ENCODE measurements around the gene GCM1. TPM values are rescaled to one million over a fixed set of nuclear protein-coding genes. Genes with fewer than 3 reads are reported as not detected.

GCM1 gene
- total RNA-seq, 1 experiment from 2014 or later: not detected

DNA sequence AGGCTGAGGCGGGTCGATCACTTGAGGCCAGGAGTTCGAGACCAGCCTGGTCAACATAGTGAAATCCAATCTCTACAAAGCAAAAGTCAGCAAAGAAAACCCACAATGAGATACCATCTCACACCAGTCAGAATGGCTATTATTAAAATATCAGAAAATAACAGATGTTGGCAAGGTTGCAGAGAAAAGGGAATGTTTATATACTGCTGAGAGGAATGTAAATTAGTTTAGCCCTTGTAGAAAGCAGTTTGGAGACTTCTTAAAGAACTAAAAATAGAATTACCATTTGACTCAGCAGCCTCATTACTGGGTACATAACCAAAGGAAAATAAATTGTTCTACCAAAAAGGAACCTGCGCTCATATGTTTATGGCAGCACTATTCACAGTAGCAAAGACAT is 16.7 kb upstream of the GCM1 start:
- intact Hi-C loops (cut with micrococcal nuclease; ENCODE audit: unreplicated experiment) (no loop called here), in situ Hi-C loops (cut with HindIII; ENCODE audit: low pct_unique_long_range_greater_than_20kb, low sequenced_read_pairs) (no loop called here)
- Histone ChIP-seq H3K36me3 (ENCODE audit: control insufficient read depth, insufficient read depth, low read length) (no peaks in the 10 kb centered on the region), H3K4me1 (ENCODE audit: control insufficient read depth, insufficient read depth, low read length) (no peaks in the 10 kb centered on the region), H3K27ac (ENCODE audit: low read length) (no peak overlapping the region), H3K27me3 (ENCODE audit: control insufficient read depth, insufficient read depth, low read length) (no peaks in the 10 kb centered on the region), H3K4me3 (ENCODE audit: low read depth in 2 of 2, low read length in 2 of 2) (no peak overlapping the region), H3K9me3 (ENCODE audit: control insufficient read depth, insufficient read depth, low read depth, low read length) (no peaks in the 10 kb centered on the region)
- TF ChIP-seq TCF7L2 (IDR thresholded peaks at IDR 0.05; ENCODE audit: low read depth, low read length) (no peak), POLR2AphosphoS5 (IDR thresholded peaks at IDR 0.05; ENCODE audit: low read depth, low read length) (no peak), SIN3A (IDR thresholded peaks at IDR 0.05; ENCODE audit: borderline replicate concordance, insufficient read depth, low read depth, low read length) (no peak)
- TF ChIP-seq, protein P1, sequence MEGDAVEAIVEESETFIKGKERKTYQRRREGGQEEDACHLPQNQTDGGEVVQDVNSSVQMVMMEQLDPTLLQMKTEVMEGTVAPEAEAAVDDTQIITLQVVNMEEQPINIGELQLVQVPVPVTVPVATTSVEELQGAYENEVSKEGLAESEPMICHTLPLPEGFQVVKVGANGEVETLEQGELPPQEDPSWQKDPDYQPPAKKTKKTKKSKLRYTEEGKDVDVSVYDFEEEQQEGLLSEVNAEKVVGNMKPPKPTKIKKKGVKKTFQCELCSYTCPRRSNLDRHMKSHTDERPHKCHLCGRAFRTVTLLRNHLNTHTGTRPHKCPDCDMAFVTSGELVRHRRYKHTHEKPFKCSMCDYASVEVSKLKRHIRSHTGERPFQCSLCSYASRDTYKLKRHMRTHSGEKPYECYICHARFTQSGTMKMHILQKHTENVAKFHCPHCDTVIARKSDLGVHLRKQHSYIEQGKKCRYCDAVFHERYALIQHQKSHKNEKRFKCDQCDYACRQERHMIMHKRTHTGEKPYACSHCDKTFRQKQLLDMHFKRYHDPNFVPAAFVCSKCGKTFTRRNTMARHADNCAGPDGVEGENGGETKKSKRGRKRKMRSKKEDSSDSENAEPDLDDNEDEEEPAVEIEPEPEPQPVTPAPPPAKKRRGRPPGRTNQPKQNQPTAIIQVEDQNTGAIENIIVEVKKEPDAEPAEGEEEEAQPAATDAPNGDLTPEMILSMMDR (IDR thresholded peaks at IDR 0.05): no peak
- TF ChIP-seq, protein P2, sequence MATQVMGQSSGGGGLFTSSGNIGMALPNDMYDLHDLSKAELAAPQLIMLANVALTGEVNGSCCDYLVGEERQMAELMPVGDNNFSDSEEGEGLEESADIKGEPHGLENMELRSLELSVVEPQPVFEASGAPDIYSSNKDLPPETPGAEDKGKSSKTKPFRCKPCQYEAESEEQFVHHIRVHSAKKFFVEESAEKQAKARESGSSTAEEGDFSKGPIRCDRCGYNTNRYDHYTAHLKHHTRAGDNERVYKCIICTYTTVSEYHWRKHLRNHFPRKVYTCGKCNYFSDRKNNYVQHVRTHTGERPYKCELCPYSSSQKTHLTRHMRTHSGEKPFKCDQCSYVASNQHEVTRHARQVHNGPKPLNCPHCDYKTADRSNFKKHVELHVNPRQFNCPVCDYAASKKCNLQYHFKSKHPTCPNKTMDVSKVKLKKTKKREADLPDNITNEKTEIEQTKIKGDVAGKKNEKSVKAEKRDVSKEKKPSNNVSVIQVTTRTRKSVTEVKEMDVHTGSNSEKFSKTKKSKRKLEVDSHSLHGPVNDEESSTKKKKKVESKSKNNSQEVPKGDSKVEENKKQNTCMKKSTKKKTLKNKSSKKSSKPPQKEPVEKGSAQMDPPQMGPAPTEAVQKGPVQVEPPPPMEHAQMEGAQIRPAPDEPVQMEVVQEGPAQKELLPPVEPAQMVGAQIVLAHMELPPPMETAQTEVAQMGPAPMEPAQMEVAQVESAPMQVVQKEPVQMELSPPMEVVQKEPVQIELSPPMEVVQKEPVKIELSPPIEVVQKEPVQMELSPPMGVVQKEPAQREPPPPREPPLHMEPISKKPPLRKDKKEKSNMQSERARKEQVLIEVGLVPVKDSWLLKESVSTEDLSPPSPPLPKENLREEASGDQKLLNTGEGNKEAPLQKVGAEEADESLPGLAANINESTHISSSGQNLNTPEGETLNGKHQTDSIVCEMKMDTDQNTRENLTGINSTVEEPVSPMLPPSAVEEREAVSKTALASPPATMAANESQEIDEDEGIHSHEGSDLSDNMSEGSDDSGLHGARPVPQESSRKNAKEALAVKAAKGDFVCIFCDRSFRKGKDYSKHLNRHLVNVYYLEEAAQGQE (IDR thresholded peaks at IDR 0.05; ENCODE audit: insufficient read depth in 1 of 2, low read depth in 2 of 2, low read length in 1 of 2): no peak
- BruUV-seq (replicated peaks): no TSS peak
- ChIA-PET POLR2A (no interaction called here), CTCF (no interaction called here)
- ATAC-seq (no peak), DNase-seq (ENCODE audit: low read depth, low spot score) (no peak)

DNA sequence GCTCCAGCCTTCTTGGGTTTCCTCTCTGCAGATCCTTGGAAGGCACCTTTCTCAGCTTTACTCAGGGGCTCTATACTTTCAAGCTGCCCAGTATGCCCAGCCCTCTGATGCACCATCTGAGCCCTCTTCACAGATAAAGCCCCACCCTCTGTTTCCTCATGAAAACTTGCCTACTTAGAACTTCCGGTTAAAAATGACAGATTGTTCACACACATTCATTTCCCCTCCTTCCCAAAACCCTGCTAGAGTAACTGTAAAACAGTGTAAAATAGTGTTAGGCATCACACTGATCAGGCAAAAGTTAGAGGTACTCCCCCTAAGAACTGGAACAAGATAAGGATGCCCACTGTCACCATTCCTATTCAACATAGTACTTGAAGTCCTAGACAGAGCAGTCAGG is 14.0 kb upstream of the GCM1 start:
- Histone ChIP-seq H3K27me3 (ENCODE audit: control insufficient read depth, insufficient read depth, low read length) (no peaks in the 10 kb centered on the region), H3K36me3 (ENCODE audit: control insufficient read depth, insufficient read depth, low read length) (no peaks in the 10 kb centered on the region), H3K4me1 (ENCODE audit: control insufficient read depth, insufficient read depth, low read length) (no peaks in the 10 kb centered on the region), H3K4me3 (ENCODE audit: low read depth in 2 of 2, low read length in 2 of 2) (no peak overlapping the region), H3K9me3 (ENCODE audit: control insufficient read depth, insufficient read depth, low read depth, low read length) (no peaks in the 10 kb centered on the region), H3K27ac (ENCODE audit: low read length) (no peak overlapping the region)
- CTCF ChIA-PET: no interaction called here
- POLR2A ChIA-PET: no interaction called here
- in situ Hi-C loops (cut with HindIII; ENCODE audit: low pct_unique_long_range_greater_than_20kb, low sequenced_read_pairs) (no loop called here), intact Hi-C loops (cut with micrococcal nuclease; ENCODE audit: unreplicated experiment) (no loop called here)
- DNase-seq (ENCODE audit: low read depth, low spot score) (no peak), ATAC-seq (no peak)
- no TSS peak for BruUV-seq (replicated peaks)
- TF ChIP-seq, protein P1 (IDR thresholded peaks at IDR 0.05): no peak
- TF ChIP-seq TCF7L2 (IDR thresholded peaks at IDR 0.05; ENCODE audit: low read depth, low read length) (no peak), SIN3A (IDR thresholded peaks at IDR 0.05; ENCODE audit: borderline replicate concordance, insufficient read depth, low read depth, low read length) (no peak), POLR2AphosphoS5 (IDR thresholded peaks at IDR 0.05; ENCODE audit: low read depth, low read length) (no peak)
- TF ChIP-seq, protein P2 (IDR thresholded peaks at IDR 0.05; ENCODE audit: insufficient read depth in 1 of 2, low read depth in 2 of 2, low read length in 1 of 2): no peak

Data from Panc1 (cell line).